ENCODE data around the gene CALML3. TPM values are rescaled to one million over a fixed set of nuclear protein-coding genes. Genes with fewer than 3 reads are reported as not detected.

CALML3 gene
- total RNA-seq, 1 donor from 2014 or later, result not detected

- DNase-seq (peak; percentile 19), ATAC-seq (no peak)
- H3K4me1 ChIP-seq, result peaks cover 11% of the 10 kb centered on the region
- intact Hi-C loops (cut with DNase I), result no loop called here
- no peak overlapping the region for H3K4me3 ChIP-seq
- H3K36me3 ChIP-seq, result no peaks in the 10 kb centered on the region
- H3K27ac ChIP-seq, result no peak overlapping the region
- TF ChIP-seq CTCF (IDR thresholded peaks at IDR 0.05), result no peak
- H3K9me3 ChIP-seq, result no peaks in the 10 kb centered on the region
- no peaks in the 10 kb centered on the region for H3K27me3 ChIP-seq
Observed at GRCh38 chr10:5540891-5541290, 16.1 kb downstream of the CALML3 start.

GRCh38 chr10:5542100-5542499, 17.3 kb downstream of the CALML3 start:
- Histone ChIP-seq H3K9me3 (no peaks in the 10 kb centered on the region), H3K36me3 (no peaks in the 10 kb centered on the region), H3K4me3 (no peak overlapping the region), H3K4me1 (peaks cover 21% of the 10 kb centered on the region), H3K27me3 (no peaks in the 10 kb centered on the region), H3K27ac (no peak overlapping the region)
- DNase-seq (no peak), ATAC-seq (no peak)
- intact Hi-C loops (cut with DNase I), result no loop called here
- no peak for TF ChIP-seq CTCF (IDR thresholded peaks at IDR 0.05)

GRCh38 chr10:5543623-5544022, 18.9 kb downstream of the CALML3 start:
- intact Hi-C loops (cut with DNase I), result no loop called here
- no peak overlapping the region for H3K27ac ChIP-seq
- no peaks in the 10 kb centered on the region for H3K9me3 ChIP-seq
- ATAC-seq (no peak), DNase-seq (no peak)
- TF ChIP-seq CTCF (IDR thresholded peaks at IDR 0.05), result no peak
- H3K4me1 ChIP-seq, result peaks cover 35% of the 10 kb centered on the region
- H3K27me3 ChIP-seq, result no peaks in the 10 kb centered on the region
- no peaks in the 10 kb centered on the region for H3K36me3 ChIP-seq
- H3K4me3 ChIP-seq, result no peak overlapping the region

- no peaks in the 10 kb centered on the region for H3K9me3 ChIP-seq
- TF ChIP-seq CTCF (IDR thresholded peaks at IDR 0.05), result no peak
- no peak overlapping the region for H3K27ac ChIP-seq
- no peaks in the 10 kb centered on the region for H3K36me3 ChIP-seq
- ATAC-seq, result peak; percentile 19
- DNase-seq, result peak; percentile 26
- H3K4me3 ChIP-seq, result no peak overlapping the region
- intact Hi-C loops (cut with DNase I), result no loop called here
- H3K4me1 ChIP-seq, result peaks cover 39% of the 10 kb centered on the region
- H3K27me3 ChIP-seq, result no peaks in the 10 kb centered on the region
Observed at GRCh38 chr10:5544216-5544805, 19.6 kb downstream of the CALML3 start.

- peak; percentile 26 for DNase-seq
- peaks cover 39% of the 10 kb centered on the region for H3K4me1 ChIP-seq
- no peaks in the 10 kb centered on the region for H3K9me3 ChIP-seq
- no peaks in the 10 kb centered on the region for H3K27me3 ChIP-seq
- ATAC-seq, result no peak
- TF ChIP-seq CTCF (IDR thresholded peaks at IDR 0.05), result no peak
- H3K4me3 ChIP-seq, result no peak overlapping the region
- no peaks in the 10 kb centered on the region for H3K36me3 ChIP-seq
- H3K27ac ChIP-seq, result peak overlapping the region; percentile 66
- intact Hi-C loops (cut with DNase I), result no loop called here
Observed at GRCh38 chr10:5545011-5545410, 20.2 kb downstream of the CALML3 start.

- intact Hi-C loops (cut with DNase I), result no loop called here
- Histone ChIP-seq H3K27me3 (no peaks in the 10 kb centered on the region), H3K36me3 (no peaks in the 10 kb centered on the region), H3K27ac (peak overlapping the region; percentile 66), H3K4me3 (no peak overlapping the region), H3K4me1 (peaks cover 39% of the 10 kb centered on the region), H3K9me3 (no peaks in the 10 kb centered on the region)
- TF ChIP-seq CTCF (IDR thresholded peaks at IDR 0.05), result no peak
- DNase-seq (no peak), ATAC-seq (no peak)
Observed at GRCh38 chr10:5545426-5545777, 20.6 kb downstream of the CALML3 start.

Measured in upper lobe of right lung (tissue), 1 donor.